ENCODE results near the gene GAD1.

- TF ChIP-seq POLR2A (IDR thresholded peaks at IDR 0.05; ENCODE audit: low read depth, low read length) (no peak), CTCF (conservative IDR thresholded peaks at IDR 0.05; ENCODE audit: low read depth, low read length) (no peak), MAFK (IDR thresholded peaks at IDR 0.05; ENCODE audit: low read depth, low read length) (no peak), RFX5 (IDR thresholded peaks at IDR 0.05; ENCODE audit: low read depth, low read length) (no peak), CEBPB (IDR thresholded peaks at IDR 0.05; ENCODE audit: low read depth, low read length) (no peak), SMC3 (IDR thresholded peaks at IDR 0.05; ENCODE audit: low read depth, low read length) (no peak), MXI1 (IDR thresholded peaks at IDR 0.05; ENCODE audit: borderline replicate concordance, low read depth, low read length) (no peak), RAD21 (IDR thresholded peaks at IDR 0.05; ENCODE audit: low read length) (no peak), BHLHE40 (IDR thresholded peaks at IDR 0.05; ENCODE audit: low read depth, low read length) (no peak), FOS (IDR thresholded peaks at IDR 0.05; ENCODE audit: low read depth, low read length) (no peak), RCOR1 (IDR thresholded peaks at IDR 0.05; ENCODE audit: insufficient replicate concordance, low read length) (no peak), NFE2L2 (IDR thresholded peaks at IDR 0.05; ENCODE audit: low read depth, low read length) (no peak)
- TF ChIP-seq, protein P1, sequence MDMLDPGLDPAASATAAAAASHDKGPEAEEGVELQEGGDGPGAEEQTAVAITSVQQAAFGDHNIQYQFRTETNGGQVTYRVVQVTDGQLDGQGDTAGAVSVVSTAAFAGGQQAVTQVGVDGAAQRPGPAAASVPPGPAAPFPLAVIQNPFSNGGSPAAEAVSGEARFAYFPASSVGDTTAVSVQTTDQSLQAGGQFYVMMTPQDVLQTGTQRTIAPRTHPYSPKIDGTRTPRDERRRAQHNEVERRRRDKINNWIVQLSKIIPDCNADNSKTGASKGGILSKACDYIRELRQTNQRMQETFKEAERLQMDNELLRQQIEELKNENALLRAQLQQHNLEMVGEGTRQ (IDR thresholded peaks at IDR 0.05; ENCODE audit: low read depth, low read length), result no peak
- TF ChIP-seq, protein P2, sequence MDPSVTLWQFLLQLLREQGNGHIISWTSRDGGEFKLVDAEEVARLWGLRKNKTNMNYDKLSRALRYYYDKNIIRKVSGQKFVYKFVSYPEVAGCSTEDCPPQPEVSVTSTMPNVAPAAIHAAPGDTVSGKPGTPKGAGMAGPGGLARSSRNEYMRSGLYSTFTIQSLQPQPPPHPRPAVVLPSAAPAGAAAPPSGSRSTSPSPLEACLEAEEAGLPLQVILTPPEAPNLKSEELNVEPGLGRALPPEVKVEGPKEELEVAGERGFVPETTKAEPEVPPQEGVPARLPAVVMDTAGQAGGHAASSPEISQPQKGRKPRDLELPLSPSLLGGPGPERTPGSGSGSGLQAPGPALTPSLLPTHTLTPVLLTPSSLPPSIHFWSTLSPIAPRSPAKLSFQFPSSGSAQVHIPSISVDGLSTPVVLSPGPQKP (IDR thresholded peaks at IDR 0.05; ENCODE audit: borderline replicate concordance, low read depth, low read length), result no peak
Measured at GRCh38 chr2:170846314-170846713, 29.6 kb downstream of the GAD1 start.

All from IMR-90 (cell line).